HG02840 (cell line): ENCODE results near the gene OLR1.

Experiments used
- ATAC-seq: cut with Tn5 transposase; IDR thresholded peaks from one replicate; pipeline ENCODE4 v1.9.1; 2021; ENCODE audit warnings: mild to moderate bottlenecking, moderate library complexity, moderate number of reproducible peaks; ENCODE audit not compliant: unreplicated experiment, low FRiP score

OLR1 gene

DNA sequence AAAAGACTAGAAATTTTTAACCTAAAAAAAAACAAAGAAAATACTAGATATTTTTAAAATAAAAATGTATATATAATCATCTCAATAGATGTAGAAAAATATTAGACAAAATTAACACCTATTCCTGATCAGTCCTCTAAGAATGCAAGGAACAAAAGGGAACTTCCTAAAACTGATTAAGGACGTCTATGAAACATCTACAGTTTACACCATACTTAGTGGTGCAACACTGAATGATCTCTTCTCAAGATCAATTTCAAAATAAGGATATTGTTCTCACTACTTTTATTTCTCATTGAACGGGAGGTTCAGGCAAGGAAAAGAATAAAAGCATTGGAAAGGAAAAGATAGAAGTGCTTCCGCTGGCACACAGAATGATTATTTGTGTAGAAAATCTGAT is 16.0 kb downstream of the OLR1 start:
- ATAC-seq: no peak

DNA sequence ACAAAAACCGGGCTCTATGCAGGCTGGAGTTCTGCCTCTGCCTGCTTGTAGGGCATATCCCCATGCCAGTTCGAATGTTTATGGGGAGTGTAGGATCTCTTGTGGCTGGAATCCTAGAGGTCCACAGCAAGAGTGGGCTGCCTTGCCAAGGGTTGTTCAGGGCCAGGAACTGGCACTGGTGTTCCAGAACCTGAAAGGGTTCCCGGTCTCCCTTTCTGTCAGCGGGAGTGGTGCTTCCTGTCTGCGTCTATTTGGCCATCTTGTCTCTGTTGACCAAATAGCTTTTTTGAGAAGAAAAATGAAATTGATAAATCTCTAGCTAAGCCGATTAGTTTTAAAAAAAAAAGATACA is 17.8 kb downstream of the OLR1 start:
- no peak for ATAC-seq

DNA sequence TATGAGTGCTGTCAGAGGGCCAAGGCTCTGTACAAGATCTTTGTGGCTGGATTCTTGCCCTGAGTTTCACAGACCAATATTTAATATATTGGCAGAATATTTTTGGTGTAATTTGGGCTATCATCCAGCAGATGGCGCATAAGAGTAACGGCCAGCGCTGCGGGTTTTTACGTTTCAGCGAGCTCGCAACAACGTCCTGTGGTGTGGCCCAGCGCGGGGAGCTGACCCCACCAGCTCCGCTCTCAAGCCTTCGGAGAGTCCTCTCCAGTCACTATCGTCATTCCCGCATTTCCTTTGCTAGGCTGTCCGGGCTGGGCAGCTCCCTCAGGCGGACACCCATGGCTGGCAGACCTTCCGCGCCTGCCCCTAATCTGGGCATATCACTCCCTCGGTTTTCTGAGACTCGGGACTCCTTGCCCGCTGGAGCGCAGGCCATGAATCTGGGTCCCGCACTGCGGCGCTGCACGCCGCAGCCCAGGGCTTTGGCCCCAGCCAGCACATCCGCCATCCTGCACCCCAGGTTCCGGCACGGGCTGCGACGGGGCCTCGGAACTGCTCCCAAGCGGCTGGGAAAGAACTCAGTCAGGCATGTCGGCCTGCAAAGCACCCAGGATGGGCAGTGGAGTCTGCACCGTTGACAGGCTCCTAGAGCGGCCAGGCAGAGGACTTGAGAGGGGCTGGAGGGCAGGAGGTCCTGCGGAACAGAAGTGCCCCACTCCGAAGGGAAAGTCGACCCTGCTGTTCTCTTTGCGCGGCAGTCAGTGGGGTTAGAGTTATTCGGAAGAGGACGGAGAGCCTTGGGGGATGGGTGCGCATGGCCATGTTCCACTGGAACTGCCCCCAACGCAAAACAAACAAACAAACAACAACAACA is 18.4 kb downstream of the OLR1 start:
- ATAC-seq: no peak

DNA sequence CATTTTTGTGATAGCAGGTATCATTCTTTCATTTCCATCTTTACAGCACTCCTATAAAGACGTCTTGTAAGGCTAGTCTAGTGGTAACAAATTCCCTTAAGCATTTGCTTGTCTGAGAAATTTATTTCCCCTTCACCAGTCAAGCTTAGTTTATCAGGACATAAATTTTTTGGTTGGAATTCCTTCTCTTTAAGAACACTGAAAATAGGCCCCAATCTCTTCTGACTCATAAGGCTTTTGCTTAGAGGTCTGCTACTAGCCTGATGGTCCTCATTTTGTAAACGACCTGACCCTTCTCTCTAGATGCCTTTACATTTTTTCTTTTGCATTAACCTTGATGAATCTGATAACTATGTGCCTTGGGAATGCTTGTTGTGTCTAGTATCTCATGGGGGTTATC is 20.3 kb downstream of the OLR1 start:
- no peak for ATAC-seq

DNA sequence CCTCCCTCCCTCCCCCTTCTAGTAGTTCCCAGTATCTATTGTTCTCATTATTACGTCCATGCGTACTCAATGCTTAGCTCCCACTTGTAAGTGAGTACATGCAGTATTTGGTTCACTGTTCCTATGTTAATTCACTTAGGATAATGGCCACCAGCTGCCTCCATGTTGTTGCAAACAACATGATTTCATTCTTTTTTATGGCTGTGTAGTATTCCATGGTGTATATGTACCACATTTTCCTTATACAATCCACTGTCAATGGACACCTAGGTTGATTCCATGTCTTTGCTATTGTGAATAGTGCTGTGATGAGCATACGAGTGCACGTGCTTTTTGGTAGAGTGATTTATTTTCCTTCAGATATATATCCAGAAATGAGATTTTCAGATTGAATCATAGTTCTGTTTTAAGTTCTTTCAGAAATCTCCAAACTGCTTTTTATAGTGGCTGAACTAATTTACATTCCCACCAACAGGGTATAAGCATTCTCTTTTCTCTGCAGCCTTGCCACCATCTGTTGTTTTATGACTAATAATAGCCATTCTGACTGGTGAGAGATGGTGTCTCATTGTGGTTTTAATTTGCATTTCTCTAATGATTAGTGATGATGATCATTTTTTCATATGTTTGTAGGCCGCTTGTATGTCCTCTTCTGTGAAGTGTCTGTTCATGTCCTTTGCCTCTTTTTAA is 24.1 kb downstream of the OLR1 start:
- ATAC-seq: peak; percentile 91

DNA sequence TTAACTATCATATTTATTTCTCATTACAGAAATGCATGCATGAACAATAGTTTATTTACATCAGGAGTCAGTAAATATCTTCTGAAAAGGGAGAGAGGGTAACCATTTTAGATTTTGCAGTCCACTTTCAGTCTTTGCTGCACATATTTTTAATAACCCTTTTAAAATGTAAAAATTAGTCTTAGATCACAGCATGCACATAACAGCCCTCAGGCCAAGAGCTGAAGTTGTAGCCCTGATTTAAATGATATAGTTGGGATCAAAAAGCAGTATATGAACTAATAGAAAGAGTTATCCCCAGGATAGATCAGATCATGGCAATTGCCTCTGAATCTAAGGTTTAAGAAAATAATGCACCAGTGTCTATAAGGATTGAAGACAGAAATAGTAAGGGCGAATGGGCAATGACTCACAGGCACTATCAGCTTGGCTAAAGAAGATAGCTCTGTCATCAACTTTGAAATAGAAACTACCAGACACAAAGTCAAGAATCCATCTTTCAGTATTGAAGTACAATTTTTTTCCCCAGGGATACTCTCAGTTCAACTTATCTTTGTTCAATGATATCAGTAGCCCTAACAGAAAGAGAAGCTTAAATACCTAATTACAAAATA is 28.8 kb downstream of the OLR1 start:
- ATAC-seq: no peak

DNA sequence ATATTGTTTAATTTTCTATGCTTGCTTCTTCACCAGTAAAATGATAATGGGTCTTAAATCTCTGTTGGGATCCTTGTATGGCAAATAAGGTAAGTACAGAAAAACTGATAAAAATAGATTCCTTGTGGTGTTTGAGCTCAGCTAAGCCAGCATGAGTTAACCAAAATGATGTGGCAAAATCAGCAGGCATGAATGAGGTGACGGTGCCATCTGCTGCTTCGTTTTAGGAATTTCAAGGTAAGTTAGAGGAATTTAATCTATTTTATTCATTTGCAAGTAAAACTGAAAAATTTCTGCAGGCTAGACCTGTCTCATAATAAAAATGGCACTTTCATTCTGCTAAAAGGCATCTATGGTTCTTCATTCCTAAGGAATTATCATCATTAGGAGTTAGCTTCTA is 31.9 kb downstream of the OLR1 start:
- ATAC-seq: no peak

DNA sequence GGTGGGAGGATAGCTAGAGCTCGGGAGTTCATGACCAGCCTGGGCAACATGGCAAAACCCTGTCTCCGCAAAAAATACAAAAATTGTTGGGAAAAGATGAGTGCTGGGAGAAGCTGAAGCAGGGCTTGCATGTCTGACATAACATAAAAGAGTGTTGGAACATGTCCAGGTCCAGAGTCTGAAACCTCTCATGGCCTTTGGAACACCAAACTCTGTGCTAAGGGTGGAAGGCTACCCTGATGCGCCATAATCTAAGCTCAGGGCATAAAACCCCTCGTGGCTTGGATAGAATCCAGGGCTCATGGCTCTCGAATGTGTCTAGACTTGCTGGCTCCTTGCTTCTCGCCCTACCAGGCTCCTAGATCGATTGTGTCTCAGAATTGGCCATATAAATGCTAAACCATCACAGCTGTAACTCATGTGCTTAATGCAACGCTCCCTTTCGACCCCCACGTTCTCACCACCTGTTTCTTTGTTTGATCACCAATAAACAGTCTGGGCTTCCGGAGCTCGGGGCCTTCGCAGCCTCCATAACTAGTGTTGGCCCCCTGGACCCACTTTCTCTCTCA is 35.2 kb downstream of the OLR1 start:
- ATAC-seq: no peak

DNA sequence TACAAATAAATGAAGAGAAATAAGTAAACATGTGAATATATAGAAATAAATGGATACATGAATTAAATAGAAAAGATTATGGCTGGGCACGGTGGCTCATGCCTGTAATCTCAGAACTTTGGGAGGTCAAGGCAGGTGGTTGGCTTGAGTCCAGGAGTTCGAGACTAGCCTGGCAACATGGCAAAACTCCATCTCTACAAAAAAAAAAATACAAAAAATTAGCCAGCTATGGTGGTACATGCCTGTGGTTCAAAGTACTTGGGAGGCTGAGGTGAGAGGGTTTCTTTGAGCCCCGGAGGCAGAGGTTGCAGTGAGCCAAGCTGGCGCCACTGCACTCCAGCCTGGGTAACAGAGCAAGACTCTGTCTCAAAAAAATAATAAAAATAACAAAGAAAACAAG is 36.8 kb downstream of the OLR1 start:
- no peak for ATAC-seq

DNA sequence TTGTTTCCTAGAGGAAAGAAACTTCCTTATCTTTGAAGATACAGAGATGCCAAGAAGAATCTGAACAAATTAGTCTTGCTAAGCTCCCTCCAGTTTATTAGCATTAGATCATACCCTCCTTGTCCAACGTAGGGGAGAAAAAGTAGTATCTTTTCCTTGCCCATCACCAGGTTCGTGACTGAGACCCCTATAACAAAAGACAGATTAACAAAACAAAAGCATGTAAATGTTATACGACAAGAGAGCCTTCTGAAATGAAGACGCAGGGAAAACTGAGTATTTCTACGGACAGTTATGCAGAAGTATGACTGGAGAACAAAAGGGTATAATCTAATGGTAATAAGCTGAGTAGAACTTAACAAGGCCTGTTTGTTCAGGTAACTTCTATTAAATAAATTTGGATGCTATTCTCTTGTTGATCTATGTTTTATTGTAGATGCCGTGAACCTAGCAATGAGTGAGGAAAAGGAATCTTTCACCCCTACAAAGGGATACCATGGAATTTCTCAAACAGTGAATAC is 39.0 kb downstream of the OLR1 start:
- ATAC-seq: no peak

DNA sequence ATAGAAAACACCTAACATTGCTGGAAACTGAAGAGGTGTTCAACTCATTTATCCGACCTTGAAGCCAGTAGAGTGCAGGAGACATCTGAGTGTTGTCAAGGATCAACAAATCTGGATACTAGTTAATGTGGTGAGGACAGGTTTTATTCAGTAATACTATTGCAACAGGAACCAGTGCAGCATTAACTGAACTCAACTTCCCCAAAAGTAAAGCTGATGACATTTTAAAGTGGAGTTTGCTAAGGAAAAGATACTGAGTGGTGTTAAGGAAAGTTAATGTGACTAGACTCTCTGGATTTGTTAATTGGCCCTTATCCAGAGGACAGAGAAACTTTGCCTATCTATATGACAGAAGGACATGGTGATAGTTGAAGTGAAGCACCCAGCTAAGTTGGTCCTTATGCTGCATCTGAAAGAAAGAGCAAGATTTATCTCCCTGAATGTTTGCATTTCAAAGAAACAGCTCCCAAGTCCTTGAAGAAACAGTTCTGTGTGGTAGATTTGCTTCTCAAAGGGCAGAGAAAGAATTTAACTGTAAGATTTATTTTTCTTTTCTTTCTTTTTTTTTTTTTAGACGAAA is 40.7 kb downstream of the OLR1 start:
- no peak for ATAC-seq

DNA sequence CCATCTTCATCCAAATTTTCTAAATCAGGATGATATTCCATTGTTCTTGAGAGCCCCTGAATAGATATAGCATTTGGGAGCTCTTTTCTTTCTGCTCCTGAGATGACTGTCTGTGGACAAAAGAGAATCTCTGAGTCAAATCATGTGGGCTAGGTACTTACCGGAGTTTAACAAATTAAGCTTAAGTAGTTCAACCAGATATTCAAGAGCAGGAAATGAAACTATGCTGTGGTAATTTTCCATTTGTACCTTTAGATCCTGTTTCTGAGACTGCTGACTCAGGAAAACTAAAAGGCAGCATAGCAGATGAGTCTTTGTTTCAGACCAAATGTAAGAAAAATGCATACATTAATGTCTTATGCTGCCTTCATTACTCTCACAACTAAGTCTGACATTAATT is 41.9 kb downstream of the OLR1 start, which contains the start of gene CLEC7A:
TSS of gene CLEC7A (minus strand) at position 158 of the 400 bp plus-strand sequence. CDS start at position 41, 117 bp downstream.
- ATAC-seq: peak; percentile 79

DNA sequence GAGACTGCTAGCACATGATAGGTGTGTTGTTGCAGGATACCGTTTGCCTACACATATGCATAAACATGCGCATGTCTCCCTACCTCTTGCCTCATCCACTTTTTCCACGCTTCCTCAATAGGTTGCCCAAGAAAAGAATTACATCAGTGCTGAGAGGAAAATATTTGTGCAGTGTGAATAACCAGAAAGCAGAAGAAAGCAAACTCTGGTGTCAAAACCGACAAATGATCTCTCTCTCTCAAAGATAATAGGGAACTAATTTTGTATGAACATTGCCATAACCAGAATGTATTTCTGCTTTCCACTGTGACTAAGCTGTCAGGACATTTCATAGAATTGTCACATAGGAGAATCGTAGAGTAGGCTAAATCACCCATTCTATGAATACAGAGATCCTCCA is 43.2 kb downstream of the OLR1 start:
- no peak for ATAC-seq

DNA sequence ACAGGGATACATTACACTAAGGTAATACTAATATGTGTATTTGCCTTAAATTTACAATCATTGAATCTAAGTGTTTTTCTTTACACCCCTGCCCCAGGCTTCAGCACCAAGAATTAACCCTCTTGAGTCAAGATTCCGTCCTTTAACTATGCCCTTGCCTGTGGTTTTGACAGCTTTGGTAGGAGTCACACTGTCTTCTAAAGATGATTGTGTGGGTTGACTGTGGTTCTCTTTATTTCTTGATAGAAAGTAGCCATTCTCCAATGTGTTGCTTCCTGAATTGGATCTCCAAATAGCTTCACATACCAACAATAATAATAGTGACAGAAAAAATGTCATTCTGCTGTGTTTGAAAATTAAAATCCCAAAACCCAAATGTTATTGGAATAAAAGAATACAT is 45.5 kb downstream of the OLR1 start:
- no peak for ATAC-seq

DNA sequence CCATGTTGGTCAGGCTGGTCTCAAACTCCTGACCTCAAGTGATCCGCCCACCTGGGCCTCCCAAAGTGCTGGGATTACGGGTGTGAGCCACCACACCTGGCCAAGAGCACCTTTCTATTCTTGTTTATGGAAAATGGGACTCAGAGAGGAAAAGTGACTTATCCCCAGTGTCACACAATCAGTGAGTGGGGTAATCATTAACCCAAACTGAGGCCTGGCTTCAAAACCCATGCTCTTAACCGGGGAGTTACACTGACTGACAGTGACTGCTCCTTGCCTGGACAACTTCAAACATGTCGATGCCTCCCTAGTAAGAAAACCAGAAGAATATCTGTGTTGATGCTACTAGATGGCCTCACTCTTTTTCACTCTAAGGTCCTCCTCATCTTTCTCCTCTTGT is 49.2 kb downstream of the OLR1 start:
- ATAC-seq: no peak

DNA sequence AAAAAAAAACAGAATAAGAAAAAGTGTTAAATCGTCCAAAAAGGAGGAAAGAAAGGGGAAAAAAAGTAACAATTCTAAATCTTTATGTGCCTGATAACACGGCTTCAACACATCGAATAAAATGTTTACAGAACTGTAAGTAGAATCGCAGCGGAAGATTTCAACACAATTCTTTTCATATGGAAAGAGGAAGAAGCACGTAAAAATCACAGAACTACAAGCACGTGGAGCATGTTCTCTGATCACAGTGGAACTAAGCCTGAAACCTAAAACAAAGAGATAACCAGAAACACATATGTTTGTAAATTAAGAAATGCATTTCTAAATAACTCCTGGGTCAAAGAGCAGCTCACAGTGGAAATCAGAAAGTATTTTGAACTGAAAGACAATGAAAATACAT is 50.7 kb downstream of the OLR1 start:
- ATAC-seq: no peak

DNA sequence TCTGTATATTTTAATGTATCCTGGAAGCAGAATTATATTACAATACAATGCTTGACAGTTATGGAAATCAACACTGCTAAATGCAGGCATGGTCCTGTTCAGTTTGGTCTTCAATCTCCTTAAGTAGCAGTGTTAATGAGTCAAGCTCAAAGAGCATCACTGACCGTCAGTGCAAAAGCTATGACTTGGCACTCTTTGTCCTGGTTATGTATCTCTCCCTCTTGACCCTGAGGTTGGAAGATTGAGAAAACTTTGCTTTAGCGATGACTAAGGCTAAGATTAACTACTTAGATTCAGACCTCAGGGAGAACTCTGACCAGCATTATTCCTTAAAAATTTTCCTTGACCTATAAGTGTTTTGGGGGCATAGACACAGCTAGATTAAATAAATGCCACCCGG is 52.9 kb downstream of the OLR1 start:
- ATAC-seq: no peak

DNA sequence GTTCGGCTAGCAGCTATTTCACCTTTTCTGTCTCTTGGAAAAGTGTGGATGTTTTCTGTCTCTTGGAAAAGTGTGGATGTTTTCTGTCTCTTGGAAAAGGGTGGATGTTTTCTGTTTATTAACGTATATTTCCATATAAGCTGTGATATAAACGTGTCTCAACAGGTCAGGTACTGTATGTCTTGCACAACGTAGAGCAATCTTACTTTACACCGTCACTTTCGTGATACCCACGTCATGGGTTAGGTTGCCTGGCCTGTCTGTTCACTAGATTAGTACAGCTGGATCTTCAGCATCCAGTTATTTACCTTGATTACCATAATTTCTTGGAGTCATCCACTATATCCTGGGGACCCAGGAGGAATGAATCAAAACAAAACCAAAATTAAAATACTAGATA is 56.0 kb downstream of the OLR1 start:
- no peak for ATAC-seq

DNA sequence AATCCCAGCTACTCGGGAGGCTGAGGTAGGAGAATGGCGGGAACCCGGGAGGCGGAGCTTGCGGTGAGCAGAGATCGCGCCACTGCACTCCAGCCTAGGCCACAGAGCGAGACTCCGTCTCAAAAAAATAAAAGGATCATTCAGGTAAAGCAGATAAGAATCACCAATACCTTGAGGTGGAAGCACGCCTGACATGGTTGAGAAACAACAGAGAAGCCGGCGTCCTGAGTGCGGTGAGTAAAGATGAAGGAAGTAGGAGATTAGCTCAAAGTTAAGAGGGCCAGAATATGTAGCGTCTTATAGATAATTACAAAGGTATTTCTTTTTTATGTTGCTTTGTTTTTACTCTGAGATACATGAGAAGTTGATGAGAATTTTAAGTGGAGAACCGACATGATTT is 56.6 kb downstream of the OLR1 start:
- ATAC-seq: no peak

DNA sequence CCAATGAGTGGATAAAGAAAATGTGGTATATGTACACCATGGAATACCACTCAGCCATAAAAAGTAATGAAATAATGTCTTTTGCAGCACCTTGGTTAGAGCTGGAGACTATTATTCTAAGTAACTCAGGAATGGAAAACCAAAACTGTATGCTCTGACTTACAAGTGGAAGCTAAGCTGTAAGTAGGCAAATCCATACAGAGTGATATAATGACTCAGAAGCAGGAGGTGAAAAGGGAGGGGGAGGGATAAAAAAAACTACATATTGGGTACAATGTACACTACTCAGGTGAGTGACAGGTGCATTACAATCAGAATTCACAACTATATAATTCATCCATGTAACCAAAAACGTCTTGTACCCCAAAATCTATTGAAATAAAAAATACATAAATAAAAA is 58.0 kb downstream of the OLR1 start:
- no peak for ATAC-seq

DNA sequence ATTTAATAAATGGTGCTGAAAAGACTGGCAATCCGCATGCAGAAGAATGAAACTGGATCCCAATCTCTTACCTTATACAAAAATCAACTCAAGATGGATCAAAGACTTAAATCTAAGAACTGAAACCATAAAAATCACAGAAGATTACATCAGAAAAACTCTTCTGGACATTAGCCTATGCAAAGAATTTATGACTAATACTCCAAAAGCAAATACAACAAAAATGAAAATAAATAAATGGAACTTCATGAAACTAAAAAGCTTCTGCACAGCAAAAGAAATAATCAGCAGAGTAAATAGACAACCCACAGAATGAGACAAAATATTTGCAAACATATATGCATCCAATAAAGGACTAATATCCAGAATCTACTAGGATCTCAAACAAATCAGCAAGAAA is 58.9 kb downstream of the OLR1 start:
- ATAC-seq: no peak
